Right lobe of liver (tissue), 6 donors: ENCODE measurements around the gene CNGB1. TPM values are rescaled to one million over a fixed set of nuclear protein-coding genes. Genes with fewer than 3 reads are reported as not detected.
"Not testable (repeated sequence)": the region's sequence is repeated elsewhere in the genome, so short reads cannot be mapped to it uniquely, and the experiment has no call there.

Source experiments
- ATAC-seq, 4 donors: fragments of 200-7000 bp; cut with Tn5 transposase; one replicate each; pipeline ENCODE4 v1.9.1; 2020; ENCODE audit warnings: mild to moderate bottlenecking in 4 of 4, moderate library complexity in 4 of 4
- DNase-seq, 3 donors: peaks; one replicate each; pipeline ENCODE4 v3.0.0-alpha.2; 2020
- H3K27ac ChIP-seq, 3 donors: fragments of 200-600 bp; one replicate each; pipeline ENCODE4 v1.8.0; 2022
- H3K27me3 ChIP-seq, 2 donors: fragments of 200-600 bp; one replicate each; pipeline ENCODE4 v1.8.0; 2022
- H3K36me3 ChIP-seq, 4 donors: fragments of 200-600 bp; sonication (generic) in 1 of 4; one replicate each; pipeline versions ENCODE4 v1.5.1 to v1.8.0; 2017 to 2022; ENCODE audit warnings: control low read depth in 1 of 4
- H3K4me1 ChIP-seq, 4 donors: fragments of 200-600 bp; sonication (generic) in 1 of 4; one replicate each; pipeline versions ENCODE4 v1.5.1 to v1.8.0; 2017 to 2022; ENCODE audit warnings: control low read depth in 1 of 4
- H3K4me3 ChIP-seq, 3 donors: fragments of 200-600 bp; one replicate each; pipeline ENCODE4 v1.8.0; 2022
- H3K9me3 ChIP-seq, 4 donors: fragments of 200-600 bp; sonication (generic) in 1 of 4; one replicate each; pipeline versions ENCODE4 v1.5.1 to v1.8.0; 2017 to 2022; ENCODE audit warnings: control low read depth in 1 of 4
- POLR2A ChIP-seq: fragments of 450-650 bp; IDR thresholded peaks from one replicate; pipeline ENCODE4 v1.6.1; 2017; ENCODE audit warnings: antibody characterized with exemption, mild to moderate bottlenecking
- WGBS: methylation state at CpG from one replicate; pipeline ENCODE4 v1.1.6; 2018; ENCODE audit warnings: low coverage, low lambda C conversion rate; ENCODE audit not compliant: insufficient coverage; ENCODE audit errors: missing lambda C conversion rate; 5-methylcytosine and 5-hydroxymethylcytosine counted together
- intact Hi-C, 2 donors: fragments of 100-400 bp; cut with DNase I; formaldehyde crosslinking; loops; one replicate each; pipeline versions ENCODE4 v1.11.2 to v1.14.1; 2022
- total RNA-seq, 6 experiments: library from RNA; depleted of rRNA in 2 of 6; stranded (reverse); fragments of >200 nt in 2 of 6; fragmentation: NEBNext Ultra II Directional in 3 of 6; extraction: Animal tissue kit (Norgen Biotek cat#: 25700) in 3 of 6; gene quantifications; one replicate each; pipeline versions ENCODE4 v1.1.0 to v1.2.4, GENCODE V29; 2016 to 2023
- TF ChIP-seq, protein P1 (sequence below), 4 donors: fragments of 200-600 bp in 3 of 4; fragments of 450-650 bp in 1 of 4; IDR thresholded peaks; one replicate each; pipeline versions ENCODE4 v1.5.1 to v1.8.0; 2016 to 2022; ENCODE audit warnings: antibody characterized with exemption in 4 of 4, mild to moderate bottlenecking in 2 of 4
- donor health status: DM: no; HTN: yes; CAD: no.
- donor health status: DM: no; HTN: no; CAD: no.
- donor health status: DM: no; HTN: no; CAD: no.
- donor health status: DM: no; HTN: yes; CAD: no.
- donor health status: DM: no; HTN: yes; CAD: no.

Gene CNGB1
- total RNA-seq, 6 experiments from 2014 or later = not detected

DNA sequence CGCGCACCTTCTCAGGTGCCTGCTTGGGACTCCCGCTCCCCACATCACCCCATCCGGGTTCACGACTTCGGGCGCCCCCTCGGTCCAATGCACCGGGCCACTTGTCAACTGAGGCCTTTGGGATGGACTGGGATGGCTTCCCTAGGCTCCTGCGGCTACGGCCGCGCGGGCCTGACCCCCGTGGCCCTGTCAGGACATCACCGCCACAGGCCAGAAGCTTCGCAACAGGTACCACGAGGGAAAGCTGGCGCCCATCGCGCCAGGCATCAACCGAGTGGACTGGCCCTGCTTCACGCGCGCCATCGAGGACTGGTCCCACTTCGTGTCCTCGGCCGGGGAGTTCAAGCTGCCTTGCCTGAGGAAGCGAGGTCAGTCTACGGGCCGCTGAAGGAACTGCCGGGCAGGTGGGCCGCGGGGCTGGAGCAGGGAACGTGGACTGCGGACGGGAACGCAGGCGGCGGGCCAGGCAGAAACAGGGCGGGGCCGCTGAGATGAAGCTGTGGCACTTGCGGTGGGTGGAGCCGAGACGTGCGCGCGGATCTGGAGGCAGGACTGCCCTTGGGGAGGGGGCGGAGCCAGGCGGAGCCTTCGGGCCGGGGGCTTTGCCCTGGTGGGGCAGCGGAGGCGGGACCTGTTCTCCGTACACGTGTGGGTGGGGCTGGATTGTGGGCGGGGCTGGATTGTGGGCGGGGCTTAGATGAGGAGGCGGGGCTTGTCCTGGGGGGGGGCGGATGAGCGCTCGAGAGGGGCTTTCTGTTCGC is 13.7 kb upstream of the CNGB1 start:
- peak; percentile 78 to 84 (median 81) for DNase-seq
- H3K4me1 ChIP-seq = peaks cover 0 to 6% (median 0%) of the 10 kb centered on the region in 4 donors
- peaks cover 0 to 6% of the 10 kb centered on the region in 2 donors for H3K27me3 ChIP-seq
- H3K36me3 ChIP-seq = no peaks in the 10 kb centered on the region
- no peak for TF ChIP-seq POLR2A
- TF ChIP-seq, protein P1, sequence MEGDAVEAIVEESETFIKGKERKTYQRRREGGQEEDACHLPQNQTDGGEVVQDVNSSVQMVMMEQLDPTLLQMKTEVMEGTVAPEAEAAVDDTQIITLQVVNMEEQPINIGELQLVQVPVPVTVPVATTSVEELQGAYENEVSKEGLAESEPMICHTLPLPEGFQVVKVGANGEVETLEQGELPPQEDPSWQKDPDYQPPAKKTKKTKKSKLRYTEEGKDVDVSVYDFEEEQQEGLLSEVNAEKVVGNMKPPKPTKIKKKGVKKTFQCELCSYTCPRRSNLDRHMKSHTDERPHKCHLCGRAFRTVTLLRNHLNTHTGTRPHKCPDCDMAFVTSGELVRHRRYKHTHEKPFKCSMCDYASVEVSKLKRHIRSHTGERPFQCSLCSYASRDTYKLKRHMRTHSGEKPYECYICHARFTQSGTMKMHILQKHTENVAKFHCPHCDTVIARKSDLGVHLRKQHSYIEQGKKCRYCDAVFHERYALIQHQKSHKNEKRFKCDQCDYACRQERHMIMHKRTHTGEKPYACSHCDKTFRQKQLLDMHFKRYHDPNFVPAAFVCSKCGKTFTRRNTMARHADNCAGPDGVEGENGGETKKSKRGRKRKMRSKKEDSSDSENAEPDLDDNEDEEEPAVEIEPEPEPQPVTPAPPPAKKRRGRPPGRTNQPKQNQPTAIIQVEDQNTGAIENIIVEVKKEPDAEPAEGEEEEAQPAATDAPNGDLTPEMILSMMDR (IDR thresholded peaks at IDR 0.05) = no peak
- no peak overlapping the region for H3K27ac ChIP-seq
- intact Hi-C loops = no loop called here
- peak overlapping the region; percentile 25 to 43 (median 29) for H3K4me3 ChIP-seq
- no peaks in the 10 kb centered on the region for H3K9me3 ChIP-seq
- 7% methylated on average over 27 of the region's 64 CpGs for WGBS
- ATAC-seq = peak; percentile 91 to 93 (median 92)

DNA sequence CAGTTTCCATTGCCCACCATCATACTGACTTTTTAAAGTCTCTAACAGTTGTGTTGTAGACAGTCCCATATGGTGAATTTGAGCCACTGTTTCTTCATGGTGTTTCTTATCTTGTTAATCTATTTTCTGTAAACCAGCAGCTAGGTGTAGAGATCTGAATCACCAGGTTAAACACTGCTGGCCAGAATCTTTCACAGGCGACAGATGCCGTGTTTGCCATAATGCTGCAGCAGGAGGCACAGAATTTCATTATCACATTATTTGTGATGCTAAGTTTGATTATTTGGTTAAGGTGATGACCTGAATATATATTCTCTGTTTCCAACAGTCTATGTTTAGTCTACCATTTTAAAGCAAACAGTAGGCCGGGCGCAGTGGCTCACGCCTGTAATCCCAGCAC is 11.5 kb upstream of the CNGB1 start:
- no peak for TF ChIP-seq POLR2A
- TF ChIP-seq, protein P1 (IDR thresholded peaks at IDR 0.05) = no peak
- DNase-seq = no peak
- H3K27ac ChIP-seq = no peak overlapping the region
- WGBS = 74% methylated on average over 5 of the region's 5 CpGs
- H3K4me1 ChIP-seq = peaks cover 0 to 6% (median 0%) of the 10 kb centered on the region in 4 donors
- H3K4me3 ChIP-seq = no peak overlapping the region
- intact Hi-C loops = no loop called here
- peaks cover 0 to 6% of the 10 kb centered on the region in 2 donors for H3K27me3 ChIP-seq
- H3K9me3 ChIP-seq = no peaks in the 10 kb centered on the region
- ATAC-seq = no peak
- H3K36me3 ChIP-seq = no peaks in the 10 kb centered on the region

DNA sequence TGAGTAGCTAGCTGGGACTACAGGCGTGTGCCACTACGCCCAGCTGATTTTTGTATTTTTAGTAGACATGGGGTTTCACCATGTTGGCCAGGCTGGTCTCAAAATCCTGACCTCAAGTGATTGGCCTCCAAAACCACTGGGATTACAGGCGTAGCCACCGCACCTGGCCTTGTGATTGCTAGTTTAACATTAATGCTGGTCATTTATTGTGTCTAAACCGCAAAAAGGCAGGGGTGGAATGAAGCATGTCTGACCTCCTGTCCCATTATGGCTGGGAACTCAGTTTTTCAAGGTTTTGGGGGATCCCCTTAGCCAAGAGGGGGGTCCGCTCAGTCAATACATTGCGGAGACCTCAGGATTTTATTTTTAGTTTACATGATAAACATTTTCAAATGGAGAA is 10.7 kb upstream of the CNGB1 start:
- H3K36me3 ChIP-seq = no peaks in the 10 kb centered on the region
- H3K27ac ChIP-seq = no peak overlapping the region
- H3K4me1 ChIP-seq = peaks cover 0 to 6% (median 0%) of the 10 kb centered on the region in 4 donors
- TF ChIP-seq POLR2A = no peak
- TF ChIP-seq, protein P1 (IDR thresholded peaks at IDR 0.05) = no peak
- H3K9me3 ChIP-seq = no peaks in the 10 kb centered on the region
- ATAC-seq (no peak), DNase-seq (no peak)
- H3K27me3 ChIP-seq = peaks cover 0 to 6% of the 10 kb centered on the region in 2 donors
- WGBS = 90% methylated on average over 2 of the region's 7 CpGs
- no peak overlapping the region for H3K4me3 ChIP-seq
- intact Hi-C loops = no loop called here

DNA sequence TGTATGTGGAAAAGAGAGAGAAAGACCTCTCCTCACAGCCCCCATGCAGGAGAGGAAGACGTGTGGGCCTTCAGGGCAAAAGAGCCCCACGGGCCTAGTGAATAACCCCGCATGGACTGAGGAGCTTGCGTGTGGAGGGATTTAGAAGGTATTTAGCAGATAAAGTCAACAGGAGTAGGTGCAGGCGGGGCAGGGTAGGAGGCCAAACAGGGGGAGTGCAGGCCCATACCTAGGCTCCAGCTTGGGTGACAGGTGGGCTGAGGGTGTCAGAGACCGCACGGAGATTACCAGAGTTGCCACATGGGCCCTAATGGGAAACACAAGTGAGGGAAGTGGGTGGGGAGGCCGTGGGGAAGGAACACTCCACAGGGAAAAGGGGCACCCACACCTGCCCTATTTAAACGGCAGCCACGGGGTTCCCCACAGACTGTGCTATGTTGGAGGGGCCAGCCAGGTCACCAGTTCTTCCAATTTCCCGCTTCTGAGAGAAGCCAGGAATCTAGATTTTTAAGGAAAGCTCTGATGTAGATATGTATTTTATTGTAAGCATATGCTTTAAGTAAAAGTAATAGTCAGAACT is 8.2 kb upstream of the CNGB1 start:
- H3K9me3 ChIP-seq = no peaks in the 10 kb centered on the region
- H3K27me3 ChIP-seq = no peaks in the 10 kb centered on the region
- DNase-seq (peak in 1 of 3 donors; percentile 22), ATAC-seq (no peak)
- no peaks in the 10 kb centered on the region for H3K4me1 ChIP-seq
- TF ChIP-seq, protein P1 (IDR thresholded peaks at IDR 0.05) = no peak
- no peak for TF ChIP-seq POLR2A
- no peak overlapping the region for H3K4me3 ChIP-seq
- H3K36me3 ChIP-seq = no peaks in the 10 kb centered on the region
- 78% methylated on average over 10 of the region's 11 CpGs for WGBS
- intact Hi-C loops = no loop called here
- H3K27ac ChIP-seq = no peak overlapping the region

DNA sequence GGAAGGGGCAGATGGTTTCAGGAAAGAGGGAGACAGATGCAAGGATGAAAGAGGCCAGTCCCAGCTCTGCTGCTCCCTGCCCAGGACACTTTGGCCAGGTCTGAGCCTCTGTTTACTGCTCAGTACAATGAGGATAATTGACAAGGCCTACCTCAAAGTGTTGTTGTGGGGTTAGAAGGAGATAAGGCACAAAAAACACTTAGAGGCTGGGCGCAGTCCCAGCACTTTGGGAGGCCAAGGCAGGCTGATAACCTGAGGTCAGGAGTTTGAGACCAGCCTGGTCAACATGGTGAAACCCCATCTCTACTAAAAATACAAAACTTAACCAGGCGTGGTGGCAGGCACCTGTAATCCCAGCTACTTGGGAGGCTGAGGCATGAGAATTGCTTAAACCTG is 7.1 kb upstream of the CNGB1 start:
- H3K9me3 ChIP-seq, intact Hi-C loops, H3K4me3 ChIP-seq, H3K4me1 ChIP-seq, H3K27ac ChIP-seq, H3K36me3 ChIP-seq, H3K27me3 ChIP-seq, ATAC-seq: not testable (repeated sequence)
- peak in 1 of 3 donors; percentile 15 for DNase-seq
- 80% methylated on average over 1 of the region's 2 CpGs for WGBS
